CD4-positive, alpha-beta T cell (primary cell): Measurements from ENCODE around the gene CLDN22. TPM values are rescaled to one million over a fixed set of nuclear protein-coding genes. Genes with fewer than 3 reads are reported as not detected.

Source experiments
- ATAC-seq: fragments of 200-7000 bp; cut with Tn5 transposase; one replicate; pipeline ENCODE4 v1.10.0; 2022; ENCODE audit warnings: mild to moderate bottlenecking; ENCODE audit not compliant: poor library complexity
- CTCF ChIA-PET: fragments of 350-600 bp; sonication (Branson Sonifier 250); formaldehyde crosslinking; loops from one replicate; lab custom pipeline; 2021; ENCODE audit warnings: antibody characterized with exemption, inconsistent platforms; lab: Charles Lee
- POLR2A ChIA-PET: fragments of 350-600 bp; sonication (Branson Sonifier 250); formaldehyde crosslinking; loops from one replicate; lab custom pipeline; 2021; ENCODE audit warnings: antibody characterized with exemption, inconsistent platforms; lab: Charles Lee
- DNase-seq, 14 experiments: peaks; one replicate each; pipeline ENCODE4 v3.0.0-alpha.2; 2013 to 2020; ENCODE audit warnings: mixed read lengths in 2 of 14
- H3K27ac ChIP-seq, 2 donors: one replicate each; pipeline versions ENCODE4 v1.5.1 to v1.7.0; 2013; ENCODE audit warnings: low read length in 2 of 2, low read depth in 1 of 2, mild to moderate bottlenecking in 1 of 2
- H3K27me3 ChIP-seq, 2 experiments: 1 replicate in 1 of 2; 2 replicates in 1 of 2; pipeline versions ENCODE4 v1.6.1 to v1.7.0; 2013; ENCODE audit warnings: low read length in 2 of 2, control low read depth in 1 of 2, mild to moderate bottlenecking in 1 of 2, moderate library complexity in 1 of 2; ENCODE audit not compliant: insufficient read depth in 2 of 2, control insufficient read depth in 1 of 2
- H3K36me3 ChIP-seq: one replicate; pipeline ENCODE4 v1.6.1; 2013; ENCODE audit warnings: low read length, control low read depth; ENCODE audit not compliant: insufficient read depth
- H3K4me1 ChIP-seq: one replicate; pipeline ENCODE4 v1.6.1; 2013; ENCODE audit warnings: low read length, control low read depth; ENCODE audit not compliant: insufficient read depth
- H3K4me3 ChIP-seq: one replicate; pipeline ENCODE4 v1.5.1; 2013; ENCODE audit warnings: mild to moderate bottlenecking, low read length, moderate library complexity
- H3K9me3 ChIP-seq, 2 experiments: 1 replicate in 1 of 2; 2 replicates in 1 of 2; pipeline versions ENCODE4 v1.6.1 to v1.7.0; 2013; ENCODE audit warnings: low read length in 2 of 2, mild to moderate bottlenecking in 2 of 2, control low read depth in 1 of 2, moderate library complexity in 1 of 2; ENCODE audit not compliant: control insufficient read depth in 1 of 2, insufficient read depth in 1 of 2
- H3K27ac Mint-ChIP-seq: one replicate; pipeline ENCODE4 v1.8.0; 2020; ENCODE audit warnings: mixed read lengths
- H3K27me3 Mint-ChIP-seq: one replicate; pipeline ENCODE4 v1.8.0; 2021; ENCODE audit warnings: mixed read lengths
- H3K36me3 Mint-ChIP-seq: one replicate; pipeline ENCODE4 v1.8.0; 2021; ENCODE audit warnings: low read depth, mixed read lengths
- H3K4me1 Mint-ChIP-seq: one replicate; pipeline ENCODE4 v1.8.0; 2021; ENCODE audit warnings: low read depth, mixed read lengths
- H3K4me3 Mint-ChIP-seq: one replicate; pipeline ENCODE4 v1.8.0; 2020; ENCODE audit warnings: mild to moderate bottlenecking, mixed read lengths
- H3K9me3 Mint-ChIP-seq: one replicate; pipeline ENCODE4 v1.8.0; 2020; ENCODE audit warnings: mixed read lengths
- intact Hi-C, 2 experiments: fragments of 100-400 bp; cut with DNase I in 1 of 2; cut with micrococcal nuclease in 1 of 2; formaldehyde crosslinking; loops; one replicate each; pipeline versions ENCODE4 v1.15.1 to v1.9.0; 2023 to 2025; cut with DNase I, micrococcal nuclease
- total RNA-seq, 174 experiments: library from RNA in 2 of 174; stranded (reverse) in 2 of 174; gene quantifications; one replicate each; pipeline ENCODE4 v1.2.3 and lab custom pipeline; 2021 to 2026
- TF ChIP-seq, protein P1 (sequence below): fragments of 200-600 bp; IDR thresholded peaks from one replicate; pipeline ENCODE4 v1.8.0; 2022; ENCODE audit warnings: antibody characterized with exemption, mild to moderate bottlenecking

Gene CLDN22
- total RNA-seq, 2 experiments from 2014 or later, result not detected

DNA sequence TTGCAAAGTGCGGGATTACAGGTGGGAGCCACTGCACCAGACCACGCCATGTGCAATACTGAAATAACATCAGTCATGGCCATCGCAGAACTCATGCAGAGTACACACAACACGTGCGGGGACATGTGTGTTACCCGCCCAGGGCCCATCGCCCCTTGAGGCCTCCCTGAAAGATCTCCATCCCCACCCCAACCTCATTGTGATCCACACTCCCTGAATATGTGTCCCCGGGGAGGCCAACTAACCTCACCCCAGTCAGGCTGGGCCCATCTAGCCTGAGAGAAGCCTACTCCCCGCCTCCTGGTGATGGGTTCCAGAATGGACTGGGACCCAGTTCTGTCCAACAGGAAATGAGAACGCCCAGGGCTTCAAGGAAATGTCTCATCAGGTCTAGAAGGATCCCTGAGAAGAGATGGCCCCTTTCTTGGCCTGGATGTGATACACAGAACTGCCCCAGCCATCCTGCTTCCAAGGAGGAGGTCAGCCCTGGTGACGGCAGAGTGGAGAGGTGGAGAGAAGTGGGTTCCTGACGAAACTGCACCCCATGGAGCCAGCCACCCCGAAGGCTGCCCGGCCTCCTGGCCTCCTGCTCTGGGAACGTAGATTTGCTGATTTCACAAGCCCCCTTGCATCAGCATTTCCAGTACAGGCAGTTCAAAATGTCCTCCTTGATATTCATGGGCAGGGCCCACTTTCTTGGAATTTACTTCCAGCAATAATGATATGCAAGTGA, 24.6 kb upstream of the CLDN22 start:
- H3K4me1 ChIP-seq, result peaks cover 8% of the 10 kb centered on the region
- Mint-ChIP-seq H3K4me3 (no peak overlapping the region), H3K4me1 (no peaks in the 10 kb centered on the region), H3K9me3 (no peaks in the 10 kb centered on the region), H3K27ac (no peak overlapping the region), H3K36me3 (no peaks in the 10 kb centered on the region), H3K27me3 (peaks cover 47% of the 10 kb centered on the region)
- H3K27me3 ChIP-seq, result peaks cover 3 to 17% of the 10 kb centered on the region in 2 experiments
- no peaks in the 10 kb centered on the region for H3K36me3 ChIP-seq
- no peak overlapping the region for H3K4me3 ChIP-seq
- peaks cover 0 to 8% of the 10 kb centered on the region in 2 experiments for H3K9me3 ChIP-seq
- no peak for ATAC-seq
- H3K27ac ChIP-seq, result no peak overlapping the region
- CTCF ChIA-PET, result no interaction called here
- no peak for DNase-seq
- POLR2A ChIA-PET, result no interaction called here
- intact Hi-C loops, result no loop called here
- TF ChIP-seq, protein P1, sequence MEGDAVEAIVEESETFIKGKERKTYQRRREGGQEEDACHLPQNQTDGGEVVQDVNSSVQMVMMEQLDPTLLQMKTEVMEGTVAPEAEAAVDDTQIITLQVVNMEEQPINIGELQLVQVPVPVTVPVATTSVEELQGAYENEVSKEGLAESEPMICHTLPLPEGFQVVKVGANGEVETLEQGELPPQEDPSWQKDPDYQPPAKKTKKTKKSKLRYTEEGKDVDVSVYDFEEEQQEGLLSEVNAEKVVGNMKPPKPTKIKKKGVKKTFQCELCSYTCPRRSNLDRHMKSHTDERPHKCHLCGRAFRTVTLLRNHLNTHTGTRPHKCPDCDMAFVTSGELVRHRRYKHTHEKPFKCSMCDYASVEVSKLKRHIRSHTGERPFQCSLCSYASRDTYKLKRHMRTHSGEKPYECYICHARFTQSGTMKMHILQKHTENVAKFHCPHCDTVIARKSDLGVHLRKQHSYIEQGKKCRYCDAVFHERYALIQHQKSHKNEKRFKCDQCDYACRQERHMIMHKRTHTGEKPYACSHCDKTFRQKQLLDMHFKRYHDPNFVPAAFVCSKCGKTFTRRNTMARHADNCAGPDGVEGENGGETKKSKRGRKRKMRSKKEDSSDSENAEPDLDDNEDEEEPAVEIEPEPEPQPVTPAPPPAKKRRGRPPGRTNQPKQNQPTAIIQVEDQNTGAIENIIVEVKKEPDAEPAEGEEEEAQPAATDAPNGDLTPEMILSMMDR, result no peak

DNA sequence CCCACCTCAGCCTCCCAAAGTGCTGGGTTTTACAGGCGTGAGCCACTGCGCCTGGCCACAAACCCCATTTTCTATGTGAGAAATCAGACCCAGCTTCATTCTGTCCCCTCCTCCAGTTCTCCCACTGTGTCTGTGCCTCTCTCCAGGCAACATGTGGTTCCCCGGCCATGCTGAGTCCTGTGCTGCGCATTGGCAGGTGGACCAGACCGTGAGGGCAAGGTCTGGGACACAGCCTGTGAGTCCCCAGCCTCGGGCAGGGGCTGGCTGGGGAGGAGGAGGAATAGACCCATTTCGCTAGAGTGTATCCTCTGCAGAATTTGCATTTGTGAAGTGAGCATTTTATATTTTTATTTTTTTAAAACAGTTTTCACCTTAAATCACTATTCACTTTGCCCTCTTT, 23.7 kb upstream of the CLDN22 start:
- no peaks in the 10 kb centered on the region for H3K36me3 ChIP-seq
- ChIA-PET CTCF (no interaction called here), POLR2A (no interaction called here)
- H3K4me3 Mint-ChIP-seq, result no peak overlapping the region
- H3K4me1 ChIP-seq, result peaks cover 8% of the 10 kb centered on the region
- ATAC-seq, result no peak
- peaks cover 3 to 17% of the 10 kb centered on the region in 2 experiments for H3K27me3 ChIP-seq
- peaks cover 38% of the 10 kb centered on the region for H3K27me3 Mint-ChIP-seq
- no peak for DNase-seq
- no peaks in the 10 kb centered on the region for H3K4me1 Mint-ChIP-seq
- H3K27ac Mint-ChIP-seq, result no peak overlapping the region
- TF ChIP-seq, protein P1, result no peak
- peaks cover 0 to 8% of the 10 kb centered on the region in 2 experiments for H3K9me3 ChIP-seq
- H3K4me3 ChIP-seq, result no peak overlapping the region
- intact Hi-C loops, result no loop called here
- no peak overlapping the region for H3K27ac ChIP-seq
- no peaks in the 10 kb centered on the region for H3K36me3 Mint-ChIP-seq
- H3K9me3 Mint-ChIP-seq, result no peaks in the 10 kb centered on the region

DNA sequence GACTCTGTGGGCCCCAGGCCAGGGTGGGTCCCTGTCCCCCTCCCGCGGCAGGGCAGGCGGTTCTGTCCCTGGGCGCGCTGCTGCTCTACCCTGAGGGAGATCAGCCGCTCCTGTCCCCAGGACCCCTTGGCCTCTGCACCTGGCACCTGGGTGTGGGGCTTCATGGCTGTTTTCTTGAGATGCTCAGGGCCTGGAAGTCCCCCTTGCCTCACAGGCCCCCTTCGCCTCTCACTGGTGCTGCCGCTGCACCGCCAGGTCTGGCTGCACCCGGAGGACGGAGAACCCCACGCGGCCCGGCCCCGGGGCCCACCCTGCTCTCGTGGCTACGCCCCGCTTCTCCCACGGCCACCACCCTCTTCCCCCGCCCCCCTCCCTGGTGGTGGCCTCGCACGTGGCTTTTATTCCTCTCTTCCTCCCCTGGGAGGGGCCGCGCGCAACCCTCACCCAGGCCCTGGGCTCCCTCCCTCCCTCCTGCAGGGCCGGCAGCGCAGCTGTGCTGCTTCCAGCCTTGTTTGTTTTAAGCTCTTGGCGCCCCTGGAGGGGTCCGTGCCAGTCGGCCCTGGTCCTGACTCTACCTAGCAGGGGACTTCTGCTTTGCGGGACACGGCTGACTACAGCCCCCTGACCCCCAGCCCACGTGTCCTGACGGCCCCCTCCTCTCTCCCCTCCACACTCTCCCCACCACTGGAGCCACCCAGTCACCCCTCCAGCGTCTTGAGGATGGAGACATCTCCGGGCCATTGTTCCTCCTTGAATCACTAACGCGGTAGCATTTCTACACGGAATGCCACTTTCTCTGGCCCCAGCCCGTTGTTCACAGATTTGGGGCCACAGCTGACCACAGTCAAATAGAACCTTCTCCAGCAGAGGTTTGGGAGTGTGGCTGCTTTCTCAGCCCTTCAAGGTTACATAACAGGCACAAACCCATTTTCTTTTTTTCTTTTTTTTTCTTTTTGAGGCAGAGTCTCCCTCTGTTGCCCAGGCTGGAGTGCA, 22.8 kb upstream of the CLDN22 start:
- Mint-ChIP-seq H3K36me3 (no peaks in the 10 kb centered on the region), H3K27me3 (peaks cover 37% of the 10 kb centered on the region), H3K27ac (no peak overlapping the region), H3K4me1 (no peaks in the 10 kb centered on the region), H3K4me3 (no peak overlapping the region), H3K9me3 (no peaks in the 10 kb centered on the region)
- intact Hi-C loops, result no loop called here
- POLR2A ChIA-PET, result no interaction called here
- ATAC-seq, result no peak
- Histone ChIP-seq H3K4me1 (peaks cover 8% of the 10 kb centered on the region), H3K27ac (no peak overlapping the region), H3K36me3 (no peaks in the 10 kb centered on the region), H3K27me3 (peaks cover 3 to 9% of the 10 kb centered on the region in 2 experiments), H3K9me3 (peaks cover 0 to 8% of the 10 kb centered on the region in 2 experiments), H3K4me3 (peak overlapping the region; percentile 5)
- DNase-seq, result no peak
- TF ChIP-seq, protein P1, result no peak
- CTCF ChIA-PET, result no interaction called here
